ENCODE results near the gene CDH4.

Gene CDH4

DNA sequence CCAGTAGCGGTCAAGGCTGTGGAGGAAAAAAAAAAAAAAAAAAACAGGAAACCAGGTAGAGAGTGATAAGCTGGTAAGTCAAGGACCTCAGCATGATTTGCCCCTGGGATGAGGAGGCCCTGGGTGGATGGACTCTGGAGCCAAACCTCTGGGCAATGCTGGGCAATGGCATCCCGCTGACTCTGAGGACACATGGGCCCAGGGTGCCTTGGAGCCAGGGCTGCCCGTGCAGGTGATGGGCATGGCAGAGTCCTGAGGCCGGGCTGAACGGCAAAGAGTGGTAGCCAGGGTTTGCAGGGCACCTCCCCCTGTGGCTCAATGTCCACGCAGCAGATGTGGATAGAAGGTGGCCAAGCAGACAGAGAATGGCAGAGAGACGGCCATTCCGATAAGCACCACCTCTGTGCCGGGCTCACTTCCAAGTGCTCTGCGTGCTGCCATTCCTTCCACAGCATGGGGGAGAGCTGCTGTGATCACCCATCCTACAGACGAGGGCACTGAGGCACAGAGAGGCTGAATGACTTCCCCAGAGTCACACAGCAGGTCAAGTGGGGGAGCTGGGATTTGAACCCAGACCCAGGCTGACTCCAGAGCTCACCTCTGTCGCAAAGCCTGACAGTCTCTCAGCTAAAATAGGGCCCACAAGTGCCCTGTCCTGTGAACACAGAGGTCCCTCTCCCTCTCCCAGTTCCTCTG, 353.9 kb downstream of the CDH4 start:
- DNase-seq (ENCODE audit: insufficient read length, low spot score) (no peak), FAIRE-seq (no peak)
- no peak for TF ChIP-seq POLR2A (IDR thresholded peaks at IDR 0.05; ENCODE audit: low read depth, low read length)

DNA sequence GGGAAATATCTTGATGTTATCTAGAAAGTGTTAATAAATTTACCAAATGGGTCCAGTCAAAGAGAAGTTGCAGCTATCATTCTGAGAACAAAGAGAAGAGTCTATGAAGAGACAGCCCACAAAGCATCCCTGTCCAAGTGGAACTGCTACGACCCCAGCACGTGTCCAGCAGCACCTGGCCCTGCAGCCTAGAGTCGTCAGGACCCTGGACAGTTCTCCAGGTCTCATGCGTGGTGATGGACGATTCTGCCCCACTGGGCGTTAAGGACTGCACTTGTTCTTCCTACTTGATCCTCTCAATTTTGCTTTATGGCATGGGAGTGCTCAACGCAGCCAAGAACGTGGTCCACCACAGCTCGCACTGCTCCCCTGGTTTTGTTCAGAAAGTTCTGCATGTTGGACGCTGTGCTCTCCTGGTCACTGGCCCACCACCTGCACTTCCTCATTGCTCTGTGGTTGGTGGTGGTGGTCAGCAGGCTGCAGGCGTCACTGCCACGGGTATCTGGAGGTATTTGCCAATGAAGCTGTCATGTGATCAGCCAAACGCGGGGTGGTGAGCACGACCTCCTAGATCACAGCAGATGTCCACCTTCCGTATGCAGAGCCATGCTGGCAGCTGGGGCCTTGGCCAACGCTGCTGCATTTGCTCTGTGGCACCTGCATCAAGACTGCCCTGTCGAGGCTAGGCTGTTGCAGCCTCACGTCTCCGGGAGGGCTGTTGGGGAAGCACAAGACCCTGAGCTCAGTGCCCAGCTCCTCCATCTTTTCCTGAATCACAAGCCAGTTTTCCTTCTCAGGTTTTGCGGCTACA, 356.4 kb downstream of the CDH4 start:
- FAIRE-seq (no peak), DNase-seq (ENCODE audit: insufficient read length, low spot score) (no peak)
- TF ChIP-seq POLR2A (IDR thresholded peaks at IDR 0.05; ENCODE audit: low read depth, low read length) = no peak

DNA sequence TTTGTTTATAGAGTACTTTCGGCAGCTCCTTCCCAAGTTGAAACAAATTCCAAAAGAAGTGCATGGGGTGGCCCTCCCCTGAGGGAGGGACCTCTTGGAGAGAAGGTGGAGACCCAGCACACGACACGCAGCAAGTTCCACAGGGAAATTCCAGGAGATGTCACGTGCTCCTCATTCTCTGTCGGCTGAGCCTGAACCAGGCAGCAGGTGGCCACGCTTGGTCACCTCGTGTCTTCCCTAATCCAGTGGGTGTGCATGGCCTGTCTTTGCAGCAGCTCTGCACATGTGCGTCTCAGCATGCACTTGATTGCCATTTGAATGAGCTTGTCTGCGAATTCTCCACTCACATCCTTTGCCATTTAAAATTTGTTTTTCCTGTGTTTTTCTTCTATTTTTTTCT, 357.4 kb downstream of the CDH4 start:
- DNase-seq (ENCODE audit: insufficient read length, low spot score) (no peak), FAIRE-seq (no peak)
- no peak for TF ChIP-seq POLR2A (IDR thresholded peaks at IDR 0.05; ENCODE audit: low read depth, low read length)

DNA sequence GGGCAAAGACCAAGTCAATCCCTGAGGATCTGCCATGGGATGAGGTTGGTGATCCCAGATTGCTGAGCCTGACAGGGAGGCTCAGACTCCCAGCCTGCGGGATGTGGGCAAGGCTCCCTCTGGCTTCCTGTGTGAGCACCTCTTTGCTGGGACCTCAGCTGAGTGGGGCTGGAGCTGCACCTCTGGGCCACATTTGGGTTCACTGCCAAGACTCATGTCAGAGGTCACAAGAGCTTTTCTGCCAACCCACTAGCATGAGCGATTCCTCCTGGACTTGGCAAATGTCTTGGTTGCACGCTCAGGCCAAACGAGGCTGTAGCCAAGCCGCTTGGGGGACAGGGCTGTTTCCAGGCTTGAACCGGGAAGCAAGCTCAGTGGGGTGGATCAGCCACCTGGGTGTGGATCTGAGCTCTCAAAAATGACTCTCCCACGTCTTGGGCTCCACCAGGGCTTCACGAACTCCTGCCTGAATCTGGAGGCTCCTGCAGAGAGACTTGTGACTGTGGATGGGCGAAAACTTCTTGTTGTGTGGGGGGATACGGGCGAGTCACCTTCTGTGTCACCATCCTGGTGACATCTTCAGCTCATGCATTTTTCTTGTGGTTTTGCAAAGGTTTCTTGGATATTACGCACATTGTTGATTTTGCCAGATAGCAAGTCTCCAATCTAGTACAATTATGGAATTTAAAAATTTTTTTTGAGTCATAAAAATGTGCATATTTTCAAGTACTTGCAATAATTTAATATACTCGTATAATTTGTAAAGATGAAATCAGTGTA, 359.5 kb downstream of the CDH4 start:
- DNase-seq (ENCODE audit: insufficient read length, low spot score) = no peak
- TF ChIP-seq POLR2A (IDR thresholded peaks at IDR 0.05; ENCODE audit: low read depth, low read length) = no peak
- FAIRE-seq = no peak

DNA sequence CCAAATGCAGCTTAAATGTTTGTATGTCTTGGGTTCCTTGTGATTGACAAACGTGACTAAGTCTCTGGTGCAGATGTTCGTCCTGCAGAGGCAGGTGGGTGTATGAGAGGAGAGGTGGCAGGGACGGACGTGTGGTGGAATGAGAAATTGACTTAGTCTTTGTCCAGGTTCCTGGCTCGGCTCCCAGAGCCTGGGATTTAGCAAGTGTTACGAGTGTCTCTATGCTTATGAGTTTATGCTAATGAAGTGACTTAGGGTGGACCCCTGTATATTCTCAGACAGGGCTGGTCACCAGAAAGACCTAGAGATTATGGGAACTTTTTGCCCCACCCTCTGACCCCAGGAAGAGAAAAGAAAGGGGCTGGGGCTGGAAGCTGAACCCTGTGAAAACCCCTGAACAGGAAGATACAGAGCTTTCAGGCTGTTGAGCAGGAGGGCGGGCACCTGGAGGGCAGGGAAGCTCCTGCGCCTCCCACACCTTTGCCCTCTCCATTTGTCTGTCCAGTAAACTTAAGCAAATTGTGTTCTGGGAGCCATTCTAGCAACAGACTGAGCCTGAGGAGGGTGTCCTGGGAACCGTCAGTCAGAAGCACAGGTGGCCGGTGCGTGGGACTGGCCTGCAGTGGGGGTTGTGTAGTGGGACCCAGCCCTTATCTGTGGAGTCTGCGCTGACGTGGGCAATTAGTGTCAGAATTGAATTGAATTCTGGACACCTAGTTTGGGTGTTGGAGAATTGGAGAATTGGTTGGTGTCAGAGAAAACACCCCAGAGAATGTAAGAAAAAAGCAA, 362.1 kb downstream of the CDH4 start:
- FAIRE-seq = no peak
- TF ChIP-seq POLR2A (IDR thresholded peaks at IDR 0.05; ENCODE audit: low read depth, low read length) = no peak
- no peak for DNase-seq (ENCODE audit: insufficient read length, low spot score)

DNA sequence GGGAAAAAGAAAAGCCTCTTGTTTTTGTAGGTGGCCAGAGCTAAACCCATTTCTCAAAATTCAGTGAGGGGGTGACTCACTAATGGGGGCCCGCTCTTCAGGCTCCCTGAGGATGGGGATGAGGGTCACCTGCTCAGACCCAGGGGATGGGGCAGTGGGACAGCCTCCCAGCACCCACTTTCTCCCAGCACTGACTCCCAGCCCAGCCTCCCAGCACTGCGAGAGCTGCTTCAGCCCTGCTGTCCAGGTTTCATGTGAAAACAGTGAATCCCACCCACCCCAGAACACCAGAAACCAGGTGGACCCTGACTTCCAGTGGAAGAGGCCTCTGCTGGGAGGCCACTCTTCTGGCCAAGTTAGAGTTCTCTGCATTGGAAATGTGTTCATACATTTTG, 362.6 kb downstream of the CDH4 start:
- FAIRE-seq = no peak
- no peak for TF ChIP-seq POLR2A (IDR thresholded peaks at IDR 0.05; ENCODE audit: low read depth, low read length)
- DNase-seq (ENCODE audit: insufficient read length, low spot score) = no peak

DNA sequence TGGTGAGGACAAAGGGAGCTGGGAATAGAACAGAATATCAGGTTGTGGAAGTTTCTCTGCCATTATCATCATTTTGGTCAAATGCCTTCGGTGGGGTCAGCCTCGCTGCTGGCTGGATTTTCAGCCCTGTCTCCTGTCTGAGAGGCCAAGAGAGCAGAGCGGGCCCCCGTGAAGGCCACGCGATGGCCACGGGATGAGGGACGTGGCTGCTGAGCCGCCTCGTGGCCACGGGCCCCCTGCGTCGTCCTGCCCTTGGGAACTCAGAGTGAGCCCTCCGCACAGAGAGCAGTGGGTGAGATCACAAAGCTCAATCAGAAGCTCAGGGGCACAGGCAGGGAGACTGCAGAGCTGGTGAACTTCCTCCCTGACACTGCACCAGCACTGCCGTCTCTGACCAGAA, 363.7 kb downstream of the CDH4 start:
- no peak for FAIRE-seq
- no peak for DNase-seq (ENCODE audit: insufficient read length, low spot score)
- TF ChIP-seq POLR2A (IDR thresholded peaks at IDR 0.05; ENCODE audit: low read depth, low read length) = no peak

DNA sequence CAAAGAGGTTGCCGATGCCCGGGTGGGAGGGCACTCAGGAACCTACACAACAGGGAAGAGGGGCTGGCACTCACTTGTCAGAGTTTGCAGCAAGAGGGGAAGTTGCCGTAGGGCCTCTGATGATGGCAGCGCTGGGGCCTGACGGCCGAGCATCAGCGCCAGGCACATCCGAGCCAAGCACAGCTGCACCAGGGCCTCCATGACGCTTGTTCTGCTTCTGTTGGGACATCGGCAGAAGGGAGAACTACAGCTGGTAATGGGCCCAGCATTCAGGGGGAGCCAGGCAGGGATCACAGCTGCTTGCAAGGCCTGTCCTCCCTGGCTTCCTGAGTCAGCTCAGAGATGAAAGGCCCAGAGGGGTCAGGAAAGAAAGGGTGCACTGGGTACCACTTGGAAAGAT, 367.7 kb downstream of the CDH4 start:
- TF ChIP-seq POLR2A (IDR thresholded peaks at IDR 0.05; ENCODE audit: low read depth, low read length) = no peak
- DNase-seq (ENCODE audit: insufficient read length, low spot score) = no peak
- no peak for FAIRE-seq

DNA sequence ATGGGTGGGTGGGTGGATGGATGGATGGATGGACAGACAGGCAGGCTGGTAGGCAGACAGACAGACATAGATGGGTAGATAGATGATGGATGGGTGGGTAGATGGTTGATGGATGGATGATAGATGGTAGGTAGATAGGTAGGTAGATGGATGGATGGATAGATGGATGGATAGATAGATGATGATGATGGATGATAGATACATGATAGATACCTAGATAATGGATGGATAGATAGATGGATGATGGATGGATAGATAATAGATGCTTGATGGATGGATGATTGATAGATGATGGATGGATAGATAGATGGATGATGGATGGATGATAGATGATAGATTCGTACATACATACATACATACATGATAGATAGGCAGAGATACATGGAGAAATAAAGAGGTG, 368.1 kb downstream of the CDH4 start:
- TF ChIP-seq POLR2A (IDR thresholded peaks at IDR 0.05; ENCODE audit: low read depth, low read length) = no peak
- FAIRE-seq (no peak), DNase-seq (ENCODE audit: insufficient read length, low spot score) (no peak)

DNA sequence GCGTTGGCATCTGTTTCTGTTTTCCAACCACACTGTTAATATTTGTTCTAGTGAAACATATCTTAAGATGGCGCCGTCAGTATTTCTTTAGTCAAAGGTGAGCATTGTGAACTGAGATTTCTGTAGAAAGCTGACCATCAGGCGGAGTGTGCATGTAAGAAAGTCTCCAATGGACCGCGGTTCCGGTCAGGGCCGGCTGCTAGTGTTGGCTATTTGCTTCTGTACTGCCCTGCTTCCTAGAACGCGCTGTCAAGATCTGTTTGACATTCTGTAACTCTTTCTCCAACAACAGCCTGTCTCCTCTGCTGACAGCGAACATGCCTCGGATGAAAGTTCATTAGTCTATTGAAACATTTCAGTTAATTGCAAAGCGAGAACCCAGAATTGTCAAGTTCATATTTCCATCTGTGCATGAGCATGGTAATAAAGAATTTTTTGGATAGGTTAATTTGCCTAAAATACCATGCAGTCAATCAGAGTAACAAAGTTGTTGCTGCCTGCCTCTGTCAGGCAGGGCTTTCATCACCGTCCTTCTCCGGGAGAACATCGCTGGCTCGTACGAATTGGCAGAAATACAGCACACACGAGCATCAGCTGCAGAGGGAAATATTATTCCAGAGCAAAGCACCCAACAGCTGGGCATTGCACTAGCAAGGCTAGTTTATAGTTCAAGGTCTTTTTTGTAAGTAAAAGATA, 369.1 kb downstream of the CDH4 start:
- no peak for TF ChIP-seq POLR2A (IDR thresholded peaks at IDR 0.05; ENCODE audit: low read depth, low read length)
- FAIRE-seq = no peak

DNA sequence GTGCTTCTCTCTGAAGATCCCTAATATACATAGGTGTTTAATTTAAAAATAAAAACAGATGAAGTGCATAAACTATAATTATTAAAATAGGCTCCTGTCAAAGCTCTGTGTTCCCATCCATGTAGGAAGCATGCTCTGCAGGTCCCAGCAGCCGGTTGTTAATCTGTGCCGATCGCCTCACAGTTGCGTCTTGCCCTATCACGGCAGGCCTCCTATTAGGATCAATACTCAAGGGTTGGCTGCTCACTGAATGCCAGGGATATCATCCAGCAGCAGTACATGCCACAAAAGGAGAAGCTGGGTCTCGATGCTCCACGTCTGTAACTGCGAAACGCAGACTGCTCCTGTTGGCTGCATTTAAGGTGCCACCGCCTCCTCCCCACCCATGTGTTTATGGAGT, 369.8 kb downstream of the CDH4 start:
- no peak for TF ChIP-seq POLR2A (IDR thresholded peaks at IDR 0.05; ENCODE audit: low read depth, low read length)
- no peak for FAIRE-seq
- DNase-seq (ENCODE audit: insufficient read length, low spot score) = no peak

More for the DNA sequence above, 369.1 kb downstream of the CDH4 start:
- no peak for DNase-seq (ENCODE audit: insufficient read length, low spot score)

DNA sequence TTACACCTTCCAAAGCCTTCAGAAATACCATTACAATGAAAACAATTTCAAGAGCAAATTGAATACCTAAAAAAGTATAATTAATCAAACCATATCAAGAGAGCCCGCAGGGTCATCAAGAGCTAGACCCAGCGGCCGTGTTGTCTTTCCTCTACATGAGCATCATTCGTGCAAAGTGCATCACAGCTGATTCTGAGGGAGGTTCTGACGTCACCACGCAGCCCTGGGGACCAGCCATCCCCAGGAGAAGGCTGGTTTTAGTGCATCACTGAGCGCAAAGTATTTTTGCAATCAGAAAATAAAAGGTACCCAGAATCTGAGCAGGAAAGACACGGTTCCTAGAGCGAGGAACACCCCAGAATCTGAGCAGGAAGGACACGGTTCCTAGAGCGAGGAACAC, 371.4 kb downstream of the CDH4 start:
- no peak for FAIRE-seq
- no peak for TF ChIP-seq POLR2A (IDR thresholded peaks at IDR 0.05; ENCODE audit: low read depth, low read length)

DNA sequence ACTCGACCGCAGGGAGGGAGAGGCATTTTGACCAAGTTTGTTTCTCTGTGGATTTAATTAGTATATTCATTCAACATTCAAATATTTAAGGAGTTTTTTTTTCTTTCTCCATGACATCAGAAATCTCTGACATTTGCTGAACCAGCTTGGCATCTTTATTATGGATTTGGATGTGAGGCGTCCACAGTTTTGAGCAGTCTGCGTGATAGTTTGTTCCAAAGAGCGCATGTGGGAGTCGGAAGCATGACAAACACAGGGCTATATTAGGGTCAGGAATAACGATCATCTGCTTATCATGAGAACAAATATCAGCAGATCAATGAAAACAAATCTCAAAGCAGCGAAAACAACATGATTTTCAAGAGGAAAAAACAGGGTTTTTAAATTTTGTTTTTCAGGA, 373.2 kb downstream of the CDH4 start:
- no peak for TF ChIP-seq POLR2A (IDR thresholded peaks at IDR 0.05; ENCODE audit: low read depth, low read length)
- DNase-seq (ENCODE audit: insufficient read length, low spot score) = no peak
- no peak for FAIRE-seq

More for the DNA sequence above, 371.4 kb downstream of the CDH4 start:
- DNase-seq (ENCODE audit: insufficient read length, low spot score) = no peak

Measured in H54 (cell line).